ENCODE data around the gene CARD10. TPM values are rescaled to one million over a fixed set of nuclear protein-coding genes. Genes with fewer than 3 reads are reported as not detected.
A peak's percentile ranks its signal among the peaks of the same experiment; 100 is the strongest.

Gene CARD10
- total and polyA plus RNA-seq, 4 donors, result 6.8 to 16.3 (median 10.2) TPM

GRCh38 chr22:37491106-37491505 is 28.1 kb downstream of the CARD10 start:
- WGBS, 2 donors, result 94% methylated on average over 14 to 16 of the region's 16 CpGs
- peaks cover 0 to 10% (median 0%) of the 10 kb centered on the region in 4 donors for H3K36me3 ChIP-seq (ENCODE audit: control insufficient read depth in 4 of 4, insufficient read depth in 4 of 4, low read length in 4 of 4)
- peaks cover 0 to 16% (median 11%) of the 10 kb centered on the region in 5 donors for H3K4me1 ChIP-seq (ENCODE audit: control insufficient read depth in 5 of 5, insufficient read depth in 5 of 5, low read length in 5 of 5)
- H3K27me3 ChIP-seq (ENCODE audit: control insufficient read depth in 3 of 3, insufficient read depth in 3 of 3, low read length in 2 of 3), result no peaks in the 10 kb centered on the region
- no peak for ATAC-seq (ENCODE audit: insufficient read depth, low FRiP score)
- no peak for TF ChIP-seq CTCF (IDR thresholded peaks at IDR 0.05; ENCODE audit: control extremely low read depth, extremely low read depth)
- H3K9me3 ChIP-seq (ENCODE audit: control insufficient read depth in 4 of 4, insufficient read depth in 3 of 4, low read length in 3 of 4), result no peaks in the 10 kb centered on the region
- H3K27ac ChIP-seq (ENCODE audit: low read depth in 1 of 2, low read length in 1 of 2), result no peak overlapping the region
- H3K9ac ChIP-seq (ENCODE audit: insufficient read depth in 1 of 2, low read length in 2 of 2), result no peak overlapping the region
- no peak for DNase-seq
- H3K4me3 ChIP-seq, result no peak overlapping the region

- H3K4me3 ChIP-seq, result no peak overlapping the region
- H3K27me3 ChIP-seq (ENCODE audit: control insufficient read depth in 3 of 3, insufficient read depth in 3 of 3, low read length in 2 of 3), result no peaks in the 10 kb centered on the region
- 91 to 93% methylated on average over 10 of the region's 10 CpGs for WGBS, 2 donors
- H3K9me3 ChIP-seq (ENCODE audit: control insufficient read depth in 4 of 4, insufficient read depth in 3 of 4, low read length in 3 of 4), result no peaks in the 10 kb centered on the region
- no peak overlapping the region for H3K27ac ChIP-seq (ENCODE audit: low read depth in 1 of 2, low read length in 1 of 2)
- DNase-seq, result no peak
- TF ChIP-seq CTCF (IDR thresholded peaks at IDR 0.05; ENCODE audit: control extremely low read depth, extremely low read depth), result no peak
- no peak overlapping the region for H3K9ac ChIP-seq (ENCODE audit: insufficient read depth in 1 of 2, low read length in 2 of 2)
- ATAC-seq (ENCODE audit: insufficient read depth, low FRiP score), result no peak
- peaks cover 0 to 2% (median 0%) of the 10 kb centered on the region in 4 donors for H3K36me3 ChIP-seq (ENCODE audit: control insufficient read depth in 4 of 4, insufficient read depth in 4 of 4, low read length in 4 of 4)
- peaks cover 0 to 17% (median 14%) of the 10 kb centered on the region in 5 donors for H3K4me1 ChIP-seq (ENCODE audit: control insufficient read depth in 5 of 5, insufficient read depth in 5 of 5, low read length in 5 of 5)
Measured at GRCh38 chr22:37489983-37490382, 29.2 kb downstream of the CARD10 start.

- 78 to 83% methylated on average over 15 of the region's 15 CpGs for WGBS, 2 donors
- H3K9me3 ChIP-seq (ENCODE audit: control insufficient read depth in 4 of 4, insufficient read depth in 3 of 4, low read length in 3 of 4), result no peaks in the 10 kb centered on the region
- H3K36me3 ChIP-seq (ENCODE audit: control insufficient read depth in 4 of 4, insufficient read depth in 4 of 4, low read length in 4 of 4), result no peaks in the 10 kb centered on the region
- H3K4me3 ChIP-seq, result no peak overlapping the region
- no peak for TF ChIP-seq CTCF (IDR thresholded peaks at IDR 0.05; ENCODE audit: control extremely low read depth, extremely low read depth)
- ATAC-seq (ENCODE audit: insufficient read depth, low FRiP score) (no peak), DNase-seq (peak; percentile 51 to 64 (median 54))
- H3K9ac ChIP-seq (ENCODE audit: insufficient read depth in 1 of 2, low read length in 2 of 2), result no peak overlapping the region
- H3K27ac ChIP-seq (ENCODE audit: low read depth in 1 of 2, low read length in 1 of 2), result no peak overlapping the region
- no peaks in the 10 kb centered on the region for H3K27me3 ChIP-seq (ENCODE audit: control insufficient read depth in 3 of 3, insufficient read depth in 3 of 3, low read length in 2 of 3)
- peaks cover 0 to 25% (median 18%) of the 10 kb centered on the region in 5 donors for H3K4me1 ChIP-seq (ENCODE audit: control insufficient read depth in 5 of 5, insufficient read depth in 5 of 5, low read length in 5 of 5)
Measured at GRCh38 chr22:37488337-37489135, 30.7 kb downstream of the CARD10 start.

Measured in lung (tissue), 12 donors.